ENCODE results near the gene WTIP.
"Not testable (repeated sequence)": the region's sequence is repeated elsewhere in the genome, so short reads cannot be mapped to it uniquely, and the experiment has no call there.

Gene WTIP

DNA sequence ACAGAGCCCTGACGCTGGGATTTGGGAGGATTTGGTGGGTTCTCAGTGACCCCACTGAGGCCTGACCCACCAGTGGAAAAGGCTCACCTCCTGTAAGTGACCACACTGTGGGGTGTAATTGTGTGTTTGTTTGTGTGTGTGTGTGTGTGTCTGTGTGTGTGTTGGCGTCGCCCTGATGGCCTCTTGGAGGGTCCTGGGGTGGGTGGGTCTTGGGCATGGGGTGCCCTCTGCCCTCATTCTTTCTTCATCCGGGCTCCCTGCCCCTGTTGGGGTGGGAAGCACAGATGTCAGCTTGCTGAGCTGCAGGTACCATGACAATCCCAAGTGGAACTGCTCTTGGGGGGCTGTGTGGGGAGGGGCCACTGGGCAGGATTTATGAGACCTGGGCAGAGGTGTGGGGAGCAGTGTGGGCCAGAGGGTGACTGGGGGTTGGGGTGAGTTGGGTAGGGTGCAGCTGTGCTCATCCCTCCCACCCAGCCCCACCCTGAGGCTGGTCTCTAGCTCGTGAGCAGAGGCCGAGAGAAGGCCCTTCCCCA, 22.8 kb downstream of the WTIP start:
- DNase-seq, result no peak

DNA sequence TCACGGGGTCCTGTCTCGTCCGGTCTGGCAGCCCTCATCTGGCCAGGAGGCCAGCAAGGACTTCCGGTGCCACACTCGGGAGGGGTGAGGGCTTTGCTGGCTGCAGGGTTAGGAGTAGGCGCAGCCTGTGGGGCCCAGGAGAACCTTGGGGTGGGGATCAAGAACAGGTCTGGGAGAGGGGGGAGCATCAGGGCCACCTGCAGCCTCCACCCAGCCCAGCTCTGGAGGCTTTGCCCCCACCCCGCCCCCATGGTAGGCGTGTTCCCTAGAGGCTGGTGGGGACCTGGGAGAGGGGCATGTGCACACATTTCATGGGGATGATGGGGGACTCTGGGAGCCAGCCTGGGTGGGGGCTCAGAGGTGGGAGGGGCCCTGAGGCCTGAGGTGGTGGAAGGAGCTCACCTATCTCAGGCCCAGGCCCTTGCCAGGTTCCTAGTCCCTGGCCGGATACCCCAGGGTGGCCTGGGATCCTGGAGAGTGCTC, 23.3 kb downstream of the WTIP start:
- DNase-seq, result no peak

DNA sequence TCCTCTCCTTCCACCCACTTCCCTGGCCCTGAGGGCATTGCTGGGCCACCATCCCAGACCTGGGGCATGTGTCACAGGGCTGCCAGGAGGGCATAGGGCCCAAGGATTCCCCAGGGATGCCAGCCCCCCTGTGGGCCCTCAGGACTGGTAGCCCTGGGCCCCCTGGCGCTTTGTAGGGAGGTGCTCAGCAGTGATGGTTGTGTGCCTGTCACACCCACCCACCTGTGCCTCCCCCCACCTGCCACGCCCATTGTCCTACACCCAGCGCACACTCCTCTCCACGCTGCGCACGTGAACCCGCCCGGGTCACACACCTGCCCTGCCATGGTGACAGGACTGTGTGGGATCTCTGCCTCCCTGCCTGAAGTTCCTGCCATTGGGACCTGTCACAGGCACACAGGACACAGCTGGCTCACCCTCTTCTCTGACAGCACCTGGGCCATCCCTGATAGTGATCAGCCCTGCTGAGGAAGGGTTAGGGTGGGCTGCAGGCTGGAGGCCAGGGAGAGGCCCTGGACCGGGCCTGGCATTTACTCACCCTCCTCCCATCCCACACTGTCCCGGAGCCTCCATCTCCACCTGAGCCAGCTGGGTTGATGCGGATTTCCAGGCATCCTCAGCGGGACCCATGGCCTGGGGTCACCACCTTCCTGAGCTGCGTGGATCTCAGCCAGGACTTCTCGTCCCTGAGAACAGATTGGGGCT, 23.9 kb downstream of the WTIP start:
- DNase-seq, result no peak

DNA sequence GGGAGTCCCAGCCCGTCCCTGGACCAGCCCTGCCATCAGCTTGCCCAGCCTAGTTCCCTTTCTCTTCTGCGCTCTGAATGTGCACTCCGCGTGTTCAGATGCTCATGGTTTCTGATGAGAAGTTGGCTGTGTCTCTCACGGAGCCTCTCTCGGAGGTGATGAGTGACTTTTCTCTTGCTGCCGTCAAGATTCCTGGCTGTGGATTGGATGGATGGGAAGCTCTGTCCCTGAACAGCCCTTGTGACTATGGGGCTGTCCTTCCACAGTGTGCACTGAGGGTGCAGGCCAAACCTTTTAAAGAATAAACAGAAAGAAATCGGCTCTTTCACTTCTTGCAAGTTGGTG, 24.4 kb downstream of the WTIP start:
- DNase-seq, result no peak

DNA sequence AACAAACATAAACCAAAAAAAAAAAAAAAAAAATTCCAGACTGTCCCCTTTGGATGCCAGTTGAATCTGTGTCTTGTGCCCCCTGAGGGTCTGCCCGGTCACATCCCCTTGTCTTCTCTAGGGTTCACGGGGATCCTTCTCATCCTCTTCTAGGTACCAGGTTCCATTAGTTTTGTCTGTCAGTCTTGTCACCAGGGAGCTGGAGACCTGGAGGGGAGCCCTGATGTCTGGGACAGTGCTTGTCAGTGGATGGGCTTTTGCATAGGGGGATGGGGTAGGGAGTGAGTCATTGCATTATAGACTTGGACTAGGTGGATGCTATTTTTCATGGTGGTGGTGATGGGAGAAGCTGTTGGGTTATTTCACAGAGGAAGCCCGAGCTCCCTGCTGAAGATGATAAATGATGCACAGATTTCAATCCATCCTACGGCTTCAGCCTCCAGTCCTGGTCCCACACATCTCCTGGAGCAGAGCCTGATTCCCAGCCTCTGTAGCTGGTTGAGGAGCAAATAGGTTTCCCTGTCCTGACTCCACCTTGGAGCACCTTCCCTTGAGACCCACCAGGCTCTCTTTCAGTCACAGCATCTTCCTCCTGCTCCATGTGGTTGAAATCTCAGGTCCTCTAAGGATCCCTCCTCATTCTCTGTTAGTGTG, 26.0 kb downstream of the WTIP start:
- DNase-seq, result no peak

DNA sequence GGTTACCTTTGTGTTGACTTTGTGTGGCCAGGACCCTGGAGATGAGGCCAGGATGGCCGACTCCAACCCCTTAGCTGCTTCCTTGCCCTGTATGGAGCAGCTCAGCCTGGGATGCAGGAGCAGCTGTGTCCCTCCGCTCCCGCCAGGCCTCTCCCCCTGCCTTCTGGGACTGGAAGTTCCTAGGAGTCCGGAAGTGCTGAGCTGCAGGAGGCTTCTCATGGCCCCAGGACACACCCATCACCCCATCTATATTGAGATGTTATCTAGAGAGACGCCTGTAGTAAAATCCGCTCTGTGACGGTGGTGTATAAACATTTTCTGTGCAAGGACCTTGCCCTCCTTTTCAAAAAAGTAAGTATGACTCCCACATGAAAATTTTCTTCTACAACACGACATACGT, 27.0 kb downstream of the WTIP start:
- no peak for DNase-seq

DNA sequence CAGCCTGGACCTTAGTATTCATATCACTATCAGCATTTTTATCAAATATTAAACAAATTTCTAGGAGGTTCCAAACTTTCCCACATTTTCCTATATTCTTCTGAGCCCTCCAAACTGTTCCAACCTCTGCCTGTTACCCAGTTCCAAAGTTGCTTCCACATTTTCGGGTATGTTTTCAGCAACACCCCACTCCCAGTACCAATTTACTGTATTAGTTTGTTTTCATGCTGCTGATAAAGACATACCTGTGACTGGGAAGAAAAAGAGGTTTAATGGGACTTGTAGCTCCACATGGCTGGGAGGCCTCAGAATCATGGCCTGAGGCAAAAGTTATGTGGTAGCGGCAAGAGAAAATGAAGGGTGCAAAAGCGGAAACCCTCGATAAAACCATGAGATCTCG, 29.3 kb downstream of the WTIP start:
- DNase-seq, result not testable (repeated sequence)

DNA sequence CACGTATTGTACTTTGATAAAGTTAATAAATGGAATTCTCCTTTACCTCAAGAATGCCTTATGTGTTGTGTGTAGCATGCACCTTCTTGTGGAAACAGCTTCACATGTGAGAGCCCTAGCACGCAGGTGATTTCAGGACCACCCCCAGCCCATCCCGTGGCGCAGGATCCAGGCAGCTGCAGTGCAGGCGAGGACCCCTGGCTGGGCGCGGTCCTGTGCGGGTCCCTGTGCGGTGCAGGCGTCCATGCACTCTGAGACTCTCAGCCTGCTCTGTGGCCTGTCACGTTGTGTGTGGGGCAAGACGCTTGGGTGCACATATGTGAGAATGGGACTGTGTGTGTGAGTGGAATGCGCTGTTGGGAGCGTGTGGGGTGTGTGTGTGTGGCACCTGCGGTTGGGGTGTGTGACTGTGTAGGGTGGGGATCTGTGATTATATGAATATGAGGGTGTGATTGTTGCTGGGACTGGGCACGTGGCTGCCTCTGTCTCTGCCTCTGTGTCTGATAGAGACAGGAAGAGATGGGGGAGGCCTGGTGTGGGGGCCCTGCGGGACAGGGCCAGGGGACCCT, 30.8 kb downstream of the WTIP start:
- DNase-seq, result no peak

DNA sequence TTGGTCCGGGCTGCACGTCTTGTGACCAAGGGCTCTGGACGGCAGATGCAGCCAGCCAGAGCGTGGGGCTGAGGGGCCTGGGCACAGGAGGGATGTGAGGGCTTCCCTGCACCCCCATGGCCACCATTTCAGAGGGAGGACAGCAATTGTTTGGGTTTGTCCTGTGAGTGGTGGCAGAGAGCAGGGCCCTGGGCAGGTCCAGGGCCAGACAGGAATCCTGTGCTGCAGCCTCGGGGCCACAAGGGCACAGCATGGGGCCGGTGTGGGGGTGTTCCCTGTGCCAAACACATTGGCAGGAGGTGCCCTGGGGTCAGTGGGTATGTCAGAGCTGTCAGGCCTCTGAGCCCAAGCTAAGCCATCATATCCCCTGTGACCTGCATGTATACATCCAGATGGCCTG, 32.2 kb downstream of the WTIP start:
- DNase-seq, result no peak

DNA sequence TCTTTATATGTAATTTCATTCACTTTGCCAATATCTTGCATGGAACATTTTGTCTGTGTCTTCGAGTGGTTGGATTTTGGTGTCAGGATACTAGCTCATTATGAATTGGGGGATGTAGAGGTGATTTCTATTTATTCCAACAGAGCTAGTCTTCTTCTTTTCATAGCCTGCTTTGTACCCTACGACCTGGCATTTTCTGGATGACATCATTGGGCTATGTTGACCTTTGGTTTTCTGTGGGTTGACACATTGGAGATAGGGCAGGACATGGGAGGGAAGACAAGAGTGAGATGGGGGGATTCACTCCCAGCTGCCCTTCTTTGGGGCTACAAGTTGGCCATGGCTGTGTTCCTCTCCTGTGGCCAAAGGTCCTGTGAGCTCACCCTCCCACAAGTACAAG, 38.0 kb downstream of the WTIP start:
- no peak for DNase-seq

DNA sequence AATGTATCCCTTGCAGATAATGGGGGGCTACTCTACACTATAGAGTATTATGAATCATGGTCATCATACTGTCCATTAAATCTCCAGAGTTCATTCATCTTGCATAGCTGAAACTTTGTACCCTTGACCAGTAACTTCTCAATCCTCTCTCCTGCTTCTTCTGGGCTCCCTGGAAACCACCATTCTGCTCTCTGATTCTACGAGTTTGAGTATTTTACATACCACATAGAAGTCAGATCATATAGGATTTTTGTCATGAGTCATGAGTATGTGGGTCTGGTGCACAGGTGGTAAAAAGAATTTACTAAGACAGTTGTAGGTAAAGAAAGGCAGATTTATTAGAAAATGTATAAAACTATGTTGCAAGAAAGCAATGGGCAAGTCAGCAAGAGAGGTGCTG, 41.9 kb downstream of the WTIP start:
- no peak for DNase-seq

DNA sequence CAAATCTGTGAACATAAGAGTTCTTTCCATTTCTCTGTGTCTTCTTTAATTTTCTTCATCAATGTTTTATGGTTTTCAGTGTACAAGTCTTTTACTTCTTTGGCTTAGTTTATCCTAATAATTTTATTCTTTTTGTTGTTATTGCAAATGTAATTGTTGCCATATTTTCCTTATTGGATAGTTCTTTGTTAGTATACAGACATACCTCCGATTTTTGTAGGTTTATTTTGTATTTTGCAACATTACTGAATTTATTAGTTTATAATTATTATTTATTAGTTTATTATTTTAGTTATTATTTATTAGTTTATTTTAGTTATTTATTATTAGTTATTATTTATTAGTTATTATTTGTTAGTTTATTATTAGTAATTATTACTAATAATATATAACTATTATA, 43.4 kb downstream of the WTIP start:
- no peak for DNase-seq

DNA sequence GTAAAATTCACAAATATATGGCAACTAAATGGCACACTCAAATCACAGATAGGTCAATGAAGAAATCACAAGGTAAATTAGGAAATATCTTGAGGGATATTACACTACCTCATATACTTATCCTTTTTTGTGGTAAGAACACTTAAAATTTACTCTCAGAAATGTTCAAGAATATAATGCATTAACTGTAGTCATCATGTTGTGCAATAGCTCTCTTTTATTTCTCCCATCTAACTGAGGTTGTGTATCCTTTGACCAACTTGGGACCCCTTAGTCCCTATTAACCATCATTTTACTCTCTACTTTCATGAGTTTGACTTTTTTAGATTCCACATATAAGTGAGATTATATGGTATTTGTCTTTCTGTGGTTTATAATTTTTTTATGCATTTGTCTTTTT, 52.6 kb downstream of the WTIP start:
- no peak for DNase-seq

DNA sequence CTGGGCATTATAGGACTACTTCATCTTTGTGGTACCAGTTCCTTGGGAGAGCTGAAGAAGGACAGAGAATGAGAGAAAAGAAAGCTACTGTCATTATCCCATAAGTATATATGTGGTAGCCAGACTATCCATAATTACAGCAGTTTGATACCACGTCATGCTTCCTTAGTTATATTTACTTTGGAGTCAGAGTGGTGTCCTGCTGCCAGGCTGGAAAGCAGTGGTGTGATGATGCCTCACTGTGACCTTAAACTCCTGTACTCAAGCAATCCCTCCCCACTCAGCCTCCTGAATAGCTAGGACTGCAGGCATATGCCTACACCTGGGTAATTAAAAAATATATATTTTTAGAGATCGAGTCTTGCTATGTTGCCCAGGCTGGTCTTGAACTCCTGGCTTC, 57.8 kb downstream of the WTIP start:
- DNase-seq, result no peak

DNA sequence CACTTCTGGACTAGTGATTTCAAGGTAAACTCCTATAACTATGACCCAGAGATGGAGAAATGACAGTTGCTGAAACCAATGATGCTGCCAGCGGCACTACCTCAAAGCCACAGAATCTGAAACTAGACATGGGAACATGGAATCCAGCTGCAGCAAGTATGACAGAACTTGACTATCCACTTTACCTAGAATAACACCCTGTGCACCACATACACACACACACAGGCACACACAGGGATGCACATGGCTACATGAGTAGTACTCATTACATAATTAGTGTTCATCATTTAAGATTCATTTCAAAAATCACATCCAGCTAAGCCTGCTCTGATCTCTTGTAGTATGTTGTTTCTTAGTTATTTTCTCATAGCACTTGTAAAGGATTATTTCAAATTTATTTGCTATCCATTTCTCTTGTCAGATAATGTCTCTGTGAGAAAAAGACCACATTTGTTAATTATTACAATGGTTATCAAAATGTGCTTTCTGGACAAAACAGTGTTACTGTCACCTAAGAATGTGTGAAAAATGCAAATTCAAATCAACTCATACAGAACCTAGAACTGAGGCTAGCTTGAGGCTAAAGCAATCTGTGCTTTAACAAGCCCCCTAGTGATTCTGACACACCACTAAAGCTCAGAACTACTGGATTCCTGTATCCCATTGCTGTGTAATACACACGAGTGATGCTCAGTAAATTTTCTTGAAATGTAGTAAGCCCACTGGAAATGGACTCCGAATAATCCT, 59.4 kb downstream of the WTIP start:
- DNase-seq, result no peak

DNA sequence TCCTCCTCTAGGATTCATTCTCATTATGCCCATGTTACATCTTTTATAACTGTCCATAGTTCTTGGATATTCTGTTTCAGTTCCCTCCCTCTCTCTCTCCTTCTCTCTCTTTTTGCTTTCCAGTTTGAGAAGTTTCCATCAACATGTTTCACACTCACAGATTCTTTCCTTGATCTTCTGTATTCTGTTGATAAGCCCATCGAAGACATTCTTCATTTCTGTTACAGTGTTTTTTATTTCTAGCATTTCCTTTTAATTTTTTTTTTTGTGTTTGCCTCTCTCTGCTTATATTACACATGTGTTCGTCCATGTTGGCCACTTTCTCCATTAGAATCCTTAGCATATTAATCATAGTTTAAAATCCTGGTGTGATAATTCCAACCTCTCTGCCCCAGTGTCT, 68.3 kb downstream of the WTIP start:
- DNase-seq, result no peak

DNA sequence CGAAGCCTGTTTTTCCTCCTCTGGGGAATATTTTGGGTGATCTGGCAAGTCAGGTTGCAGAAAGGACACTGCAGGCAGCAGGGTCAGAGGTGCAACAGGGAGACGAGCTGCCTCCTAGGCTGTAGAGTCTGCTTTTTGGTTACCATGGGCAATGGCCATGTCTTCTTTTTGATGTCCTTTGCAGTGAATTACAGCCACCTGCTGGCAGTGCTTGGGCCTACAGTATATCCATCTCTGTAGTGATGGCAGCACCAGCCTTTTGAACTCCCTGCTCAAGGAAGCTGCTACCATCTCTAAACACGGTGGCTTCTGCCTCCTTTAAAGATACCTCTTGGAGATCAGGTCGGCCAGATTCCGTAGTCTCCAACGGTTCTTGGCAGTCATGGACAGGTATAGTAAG, 73.9 kb downstream of the WTIP start:
- no peak for DNase-seq

DNA sequence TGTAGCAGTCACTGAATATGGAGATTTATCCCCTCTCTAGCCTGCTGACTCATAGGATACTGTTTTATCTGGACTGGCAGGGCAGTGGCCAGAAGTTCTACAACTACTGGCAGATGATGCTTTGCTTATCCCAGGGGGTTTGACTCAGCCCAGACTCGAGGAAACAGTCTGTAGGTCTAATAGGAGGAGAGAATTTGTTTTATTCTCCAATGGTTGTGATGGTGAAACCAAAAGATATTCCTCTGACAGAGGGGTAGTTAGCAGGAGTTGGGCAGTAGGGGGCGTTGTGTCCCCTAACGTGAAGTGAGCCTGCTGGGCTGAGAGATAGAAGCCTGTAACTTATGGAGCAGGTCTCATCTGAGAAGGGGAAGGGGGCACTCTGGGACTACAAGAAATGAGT, 74.9 kb downstream of the WTIP start:
- DNase-seq, result no peak

DNA sequence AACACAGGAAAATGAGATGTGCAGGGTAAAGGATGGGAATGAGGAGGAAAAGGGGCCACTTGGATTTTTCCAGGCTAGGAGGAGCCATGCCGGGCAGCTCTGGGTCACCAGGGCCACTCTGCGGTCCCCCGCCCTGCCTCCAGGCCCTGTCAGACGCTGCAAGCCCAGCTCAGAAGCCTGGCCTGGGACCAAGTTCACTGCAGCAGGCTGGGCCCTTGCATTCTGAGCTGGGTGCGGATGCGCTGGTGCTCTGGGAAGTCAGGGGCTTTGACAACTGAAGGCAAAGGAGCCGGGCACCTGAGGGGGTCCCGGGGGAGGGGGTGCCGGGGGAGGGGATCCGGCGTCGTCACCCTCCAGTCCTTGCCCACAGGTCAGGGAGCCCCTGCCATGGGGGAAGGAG, 77.5 kb downstream of the WTIP start:
- DNase-seq, result no peak

DNA sequence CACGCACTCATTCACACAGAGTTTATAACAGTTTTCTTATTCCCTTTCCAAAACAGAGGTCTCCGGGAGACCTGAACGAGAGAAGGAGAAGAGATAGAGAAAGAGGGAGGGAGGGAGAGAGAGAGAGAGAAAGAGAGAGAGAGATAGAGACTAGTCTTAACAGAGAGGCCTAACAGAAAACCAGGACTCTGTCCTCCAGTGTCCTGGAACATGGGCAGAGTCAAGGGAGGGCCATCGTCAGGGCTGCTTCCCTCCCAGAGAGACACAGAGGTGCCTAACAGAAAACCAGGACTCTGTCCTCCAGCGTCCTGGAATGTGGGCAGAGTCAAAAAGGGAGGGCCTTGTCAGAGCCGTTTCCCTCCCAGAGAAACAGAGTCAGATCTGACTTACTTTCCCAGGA, 78.7 kb downstream of the WTIP start:
- no peak for DNase-seq
